Measurements from ENCODE around the gene STYK1.
A peak's percentile ranks its signal among the peaks of the same experiment; 100 is the strongest.
"Not testable (repeated sequence)": the region's sequence is repeated elsewhere in the genome, so short reads cannot be mapped to it uniquely, and the experiment has no call there.

The STYK1 gene

GRCh38 chr12:10688042-10688441, 14.2 kb upstream of the STYK1 start:
- DNase-seq (ENCODE audit: low read depth) = no peak

GRCh38 chr12:10672231-10672868, 1.5 kb downstream of the STYK1 start:
- no peak for DNase-seq (ENCODE audit: low read depth)

- DNase-seq (ENCODE audit: low read depth) = no peak
Measured at GRCh38 chr12:10669533-10669932, 4.3 kb downstream of the STYK1 start.

- DNase-seq (ENCODE audit: low read depth) = no peak
Measured at GRCh38 chr12:10668526-10668925, 5.3 kb downstream of the STYK1 start.

- no peak for DNase-seq (ENCODE audit: low read depth)
Measured at GRCh38 chr12:10667581-10667980, 6.3 kb downstream of the STYK1 start.

- no peak for DNase-seq (ENCODE audit: low read depth)
Measured at GRCh38 chr12:10664499-10664898, 9.4 kb downstream of the STYK1 start.

GRCh38 chr12:10663869-10664268, 10.0 kb downstream of the STYK1 start:
- no peak for DNase-seq (ENCODE audit: low read depth)

- DNase-seq (ENCODE audit: low read depth) = peak; percentile 44
Measured at GRCh38 chr12:10661338-10661737, 12.5 kb downstream of the STYK1 start.

GRCh38 chr12:10654003-10654402, 19.8 kb downstream of the STYK1 start:
- no peak for DNase-seq (ENCODE audit: low read depth)

GRCh38 chr12:10652192-10652591, 21.7 kb downstream of the STYK1 start:
- DNase-seq (ENCODE audit: low read depth) = no peak

GRCh38 chr12:10646576-10646975, 27.3 kb downstream of the STYK1 start:
- not testable (repeated sequence) for DNase-seq (ENCODE audit: low read depth)

- DNase-seq (ENCODE audit: low read depth) = no peak
Measured at GRCh38 chr12:10645910-10646309, 27.9 kb downstream of the STYK1 start.

GRCh38 chr12:10641735-10642500, 31.9 kb downstream of the STYK1 start:
- DNase-seq (ENCODE audit: low read depth) = peak; percentile 4

- no peak for DNase-seq (ENCODE audit: low read depth)
Measured at GRCh38 chr12:10638728-10639127, 35.1 kb downstream of the STYK1 start.

GRCh38 chr12:10636611-10637010, 37.2 kb downstream of the STYK1 start:
- DNase-seq (ENCODE audit: low read depth) = no peak

GRCh38 chr12:10636124-10636523, 37.7 kb downstream of the STYK1 start:
- DNase-seq (ENCODE audit: low read depth) = no peak

- no peak for DNase-seq (ENCODE audit: low read depth)
Measured at GRCh38 chr12:10635306-10635705, 38.5 kb downstream of the STYK1 start.

GRCh38 chr12:10634427-10634826, 39.4 kb downstream of the STYK1 start:
- DNase-seq (ENCODE audit: low read depth) = peak; percentile 71

- DNase-seq (ENCODE audit: low read depth) = no peak
Measured at GRCh38 chr12:10633541-10633940, 40.3 kb downstream of the STYK1 start.

- peak; percentile 66 for DNase-seq (ENCODE audit: low read depth)
Measured at GRCh38 chr12:10632226-10632625, 41.6 kb downstream of the STYK1 start.

- DNase-seq (ENCODE audit: low read depth) = no peak
Measured at GRCh38 chr12:10624605-10625004, 49.2 kb downstream of the STYK1 start.

GRCh38 chr12:10623131-10623530, 50.7 kb downstream of the STYK1 start:
- DNase-seq (ENCODE audit: low read depth) = peak; percentile 21

- no peak for DNase-seq (ENCODE audit: low read depth)
Measured at GRCh38 chr12:10621278-10621677, 52.6 kb downstream of the STYK1 start.
